Activated B cell treated with CpG ODN at 0.5 μM for 24 hours (primary cell): Measurements from ENCODE around the gene GSG1L. TPM values are rescaled to one million over a fixed set of nuclear protein-coding genes. Genes with fewer than 3 reads are reported as not detected.

Source experiments
- ATAC-seq: fragments of 200-7000 bp; cut with Tn5 transposase; one replicate; pipeline ENCODE4 v1.10.0; 2021; ENCODE audit warnings: low read depth, mild to moderate bottlenecking, moderate library complexity
- CTCF ChIA-PET: fragments of 350-600 bp; sonication (Branson Sonifier 250); formaldehyde crosslinking; loops from one replicate; lab custom pipeline; 2021; ENCODE audit warnings: antibody characterized with exemption; lab: Charles Lee
- POLR2A ChIA-PET: fragments of 350-600 bp; sonication (Branson Sonifier 250); formaldehyde crosslinking; loops from one replicate; lab custom pipeline; 2021; ENCODE audit warnings: antibody characterized with exemption; lab: Charles Lee
- DNase-seq: peaks from one replicate; pipeline ENCODE4 v3.0.0; 2022
- H3K27ac Mint-ChIP-seq: one replicate; pipeline ENCODE4 v1.8.0; 2020; ENCODE audit warnings: mixed read lengths
- H3K27me3 Mint-ChIP-seq: one replicate; pipeline ENCODE4 v1.8.0; 2021; ENCODE audit warnings: mixed read lengths
- H3K36me3 Mint-ChIP-seq: one replicate; pipeline ENCODE4 v1.8.0; 2021; ENCODE audit warnings: low read depth, mixed read lengths
- H3K4me1 Mint-ChIP-seq: one replicate; pipeline ENCODE4 v1.8.0; 2021; ENCODE audit warnings: mixed read lengths
- H3K4me3 Mint-ChIP-seq: one replicate; pipeline ENCODE4 v1.8.0; 2020; ENCODE audit warnings: mild to moderate bottlenecking, mixed read lengths
- H3K9me3 Mint-ChIP-seq: one replicate; pipeline ENCODE4 v1.8.0; 2020; ENCODE audit warnings: mixed read lengths
- intact Hi-C: fragments of 100-400 bp; cut with micrococcal nuclease; formaldehyde crosslinking; loops from one replicate; pipeline ENCODE4 v1.15.1; 2024
- total RNA-seq: library from RNA; stranded (reverse); gene quantifications from 2 replicates; pipeline ENCODE4 v1.2.3, GENCODE V29; 2022
- TF ChIP-seq, protein P1 (sequence below): fragments of 200-600 bp; IDR thresholded peaks from one replicate; pipeline ENCODE4 v1.8.0; 2022; ENCODE audit warnings: antibody characterized with exemption, mild to moderate bottlenecking

The GSG1L gene
- total RNA-seq, 1 donor from 2014 or later, result not detected

DNA sequence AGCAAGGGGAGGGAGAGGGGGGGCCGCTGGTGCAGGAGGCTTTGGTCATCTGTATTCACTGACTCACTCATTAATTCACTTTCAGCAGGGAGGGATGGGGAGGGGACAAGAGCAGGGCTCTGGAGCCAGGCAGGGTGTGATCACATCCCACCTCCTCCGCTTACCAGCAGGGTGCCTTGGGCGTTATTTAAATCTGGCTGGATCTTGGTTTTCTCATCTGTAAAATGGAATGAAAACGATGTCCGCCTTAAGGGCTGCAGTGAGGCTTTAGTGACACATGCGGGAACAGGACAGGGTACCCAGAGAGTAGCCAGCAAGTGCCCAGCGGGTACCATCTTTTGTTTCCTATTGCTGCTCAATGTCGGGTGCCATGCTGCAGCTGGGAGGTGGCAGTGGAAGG, 161.0 kb downstream of the GSG1L start:
- CTCF ChIA-PET, result no interaction called here
- peaks cover 16% of the 10 kb centered on the region for H3K27me3 Mint-ChIP-seq
- H3K9me3 Mint-ChIP-seq, result no peaks in the 10 kb centered on the region
- no peak overlapping the region for H3K27ac Mint-ChIP-seq
- H3K4me1 Mint-ChIP-seq, result no peaks in the 10 kb centered on the region
- TF ChIP-seq, protein P1, sequence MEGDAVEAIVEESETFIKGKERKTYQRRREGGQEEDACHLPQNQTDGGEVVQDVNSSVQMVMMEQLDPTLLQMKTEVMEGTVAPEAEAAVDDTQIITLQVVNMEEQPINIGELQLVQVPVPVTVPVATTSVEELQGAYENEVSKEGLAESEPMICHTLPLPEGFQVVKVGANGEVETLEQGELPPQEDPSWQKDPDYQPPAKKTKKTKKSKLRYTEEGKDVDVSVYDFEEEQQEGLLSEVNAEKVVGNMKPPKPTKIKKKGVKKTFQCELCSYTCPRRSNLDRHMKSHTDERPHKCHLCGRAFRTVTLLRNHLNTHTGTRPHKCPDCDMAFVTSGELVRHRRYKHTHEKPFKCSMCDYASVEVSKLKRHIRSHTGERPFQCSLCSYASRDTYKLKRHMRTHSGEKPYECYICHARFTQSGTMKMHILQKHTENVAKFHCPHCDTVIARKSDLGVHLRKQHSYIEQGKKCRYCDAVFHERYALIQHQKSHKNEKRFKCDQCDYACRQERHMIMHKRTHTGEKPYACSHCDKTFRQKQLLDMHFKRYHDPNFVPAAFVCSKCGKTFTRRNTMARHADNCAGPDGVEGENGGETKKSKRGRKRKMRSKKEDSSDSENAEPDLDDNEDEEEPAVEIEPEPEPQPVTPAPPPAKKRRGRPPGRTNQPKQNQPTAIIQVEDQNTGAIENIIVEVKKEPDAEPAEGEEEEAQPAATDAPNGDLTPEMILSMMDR, result no peak
- DNase-seq (no peak), ATAC-seq (no peak)
- POLR2A ChIA-PET, result no interaction called here
- no peak overlapping the region for H3K4me3 Mint-ChIP-seq
- intact Hi-C loops, result no loop called here
- H3K36me3 Mint-ChIP-seq, result no peaks in the 10 kb centered on the region

DNA sequence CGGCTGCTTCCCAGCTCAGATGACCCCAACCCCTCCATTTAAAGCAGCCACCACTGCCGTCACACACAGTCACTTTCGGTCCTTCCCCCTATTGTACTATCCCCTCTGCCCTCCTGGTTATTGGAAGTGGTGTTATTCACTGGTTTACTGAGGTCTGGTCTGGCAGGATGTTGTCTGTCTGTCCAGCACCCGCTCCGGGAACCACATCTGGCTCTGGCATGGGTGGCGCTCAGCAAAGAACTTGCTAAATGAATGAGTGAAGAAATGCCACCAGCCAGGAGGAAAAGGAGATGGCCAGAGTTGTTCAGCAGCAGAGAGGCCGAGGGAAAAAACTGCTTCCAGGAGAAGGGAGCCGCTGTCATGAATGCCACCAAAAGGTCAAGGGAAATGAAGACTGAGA, 161.6 kb downstream of the GSG1L start:
- TF ChIP-seq, protein P1, result no peak
- peaks cover 16% of the 10 kb centered on the region for H3K27me3 Mint-ChIP-seq
- ChIA-PET CTCF (no interaction called here), POLR2A (no interaction called here)
- intact Hi-C loops, result no loop called here
- H3K36me3 Mint-ChIP-seq, result no peaks in the 10 kb centered on the region
- DNase-seq, result no peak
- peaks cover 4% of the 10 kb centered on the region for H3K9me3 Mint-ChIP-seq
- no peak for ATAC-seq
- no peak overlapping the region for H3K4me3 Mint-ChIP-seq
- H3K27ac Mint-ChIP-seq, result no peak overlapping the region
- no peaks in the 10 kb centered on the region for H3K4me1 Mint-ChIP-seq

DNA sequence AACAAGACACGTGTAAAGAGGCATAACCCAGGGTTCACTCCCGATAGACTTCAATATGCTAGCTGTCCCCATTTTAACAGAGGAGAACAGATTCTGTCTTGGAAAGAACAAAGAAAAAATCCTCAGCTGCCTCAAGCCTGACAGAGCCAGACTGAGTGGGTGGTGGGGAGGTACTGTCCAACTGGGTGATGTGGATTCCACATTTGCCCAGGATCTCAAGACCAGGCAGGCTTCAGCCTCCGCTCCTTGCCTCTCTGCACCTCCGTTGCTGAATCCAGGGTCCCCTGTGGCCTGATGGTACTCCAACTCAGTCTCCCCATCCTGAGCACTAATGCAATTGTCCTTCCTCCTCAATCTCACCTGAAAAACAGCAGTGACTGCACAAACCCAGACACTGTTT, 163.8 kb downstream of the GSG1L start:
- H3K36me3 Mint-ChIP-seq, result no peaks in the 10 kb centered on the region
- no peaks in the 10 kb centered on the region for H3K4me1 Mint-ChIP-seq
- H3K27ac Mint-ChIP-seq, result no peak overlapping the region
- ChIA-PET CTCF (no interaction called here), POLR2A (no interaction called here)
- no peak overlapping the region for H3K4me3 Mint-ChIP-seq
- intact Hi-C loops, result no loop called here
- TF ChIP-seq, protein P1, result no peak
- ATAC-seq (no peak), DNase-seq (no peak)
- peaks cover 4% of the 10 kb centered on the region for H3K9me3 Mint-ChIP-seq
- peaks cover 16% of the 10 kb centered on the region for H3K27me3 Mint-ChIP-seq

DNA sequence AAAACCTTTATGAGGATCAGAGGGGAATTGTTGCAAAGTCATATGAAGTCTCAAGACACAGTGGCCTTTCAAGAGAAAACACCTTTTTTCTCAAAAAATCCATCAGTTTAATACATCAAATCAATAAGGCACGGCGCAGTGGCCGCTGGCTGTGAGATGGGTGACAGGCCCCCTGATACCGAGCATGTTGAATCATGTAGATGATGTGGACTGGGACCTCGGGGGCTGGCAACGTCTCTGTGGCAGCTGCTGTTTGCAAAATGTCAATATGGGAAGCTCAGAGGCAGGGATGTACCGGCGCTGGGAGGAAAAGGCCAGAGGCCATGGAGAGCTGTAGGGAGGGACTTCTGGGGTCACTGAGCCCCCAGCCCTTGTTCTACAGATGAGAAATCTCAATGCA, 169.1 kb downstream of the GSG1L start:
- Mint-ChIP-seq H3K27me3 (peaks cover 20% of the 10 kb centered on the region), H3K4me3 (no peak overlapping the region), H3K4me1 (no peaks in the 10 kb centered on the region), H3K9me3 (peaks cover 4% of the 10 kb centered on the region), H3K27ac (no peak overlapping the region), H3K36me3 (no peaks in the 10 kb centered on the region)
- intact Hi-C loops, result no loop called here
- POLR2A ChIA-PET, result no interaction called here
- DNase-seq, result no peak
- TF ChIP-seq, protein P1, result no peak
- CTCF ChIA-PET, result no interaction called here
- no peak for ATAC-seq

DNA sequence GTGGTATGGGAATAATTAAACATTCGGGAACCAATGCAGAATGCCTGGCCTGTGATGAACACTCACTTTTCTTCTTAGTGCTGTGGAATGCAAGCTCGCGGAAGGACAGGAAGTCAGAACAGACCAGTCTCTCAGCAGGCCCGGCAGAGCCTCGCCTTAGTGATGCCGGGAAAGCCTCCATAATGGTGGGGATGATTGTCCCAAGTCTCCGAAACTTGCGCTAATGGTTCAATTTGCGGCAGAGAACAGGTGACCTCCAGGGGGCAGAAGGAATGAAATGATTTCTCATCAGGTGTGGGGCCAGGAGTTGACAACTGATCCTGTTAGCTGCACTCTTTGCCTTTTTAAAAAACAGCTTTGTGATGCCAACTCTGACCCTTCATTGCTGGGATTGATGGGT, 170.6 kb downstream of the GSG1L start:
- H3K27ac Mint-ChIP-seq, result no peak overlapping the region
- peaks cover 20% of the 10 kb centered on the region for H3K27me3 Mint-ChIP-seq
- ATAC-seq, result no peak
- no peak for DNase-seq
- ChIA-PET CTCF (no interaction called here), POLR2A (no interaction called here)
- H3K4me3 Mint-ChIP-seq, result no peak overlapping the region
- TF ChIP-seq, protein P1, result no peak
- no peaks in the 10 kb centered on the region for H3K4me1 Mint-ChIP-seq
- H3K36me3 Mint-ChIP-seq, result no peaks in the 10 kb centered on the region
- intact Hi-C loops, result no loop called here
- peaks cover 4% of the 10 kb centered on the region for H3K9me3 Mint-ChIP-seq
